ENCODE measurements around the gene FOXP1. TPM values are rescaled to one million over a fixed set of nuclear protein-coding genes. Genes with fewer than 3 reads are reported as not detected.
A peak's percentile ranks its signal among the peaks of the same experiment; 100 is the strongest.

FOXP1 gene
- total and polyA plus RNA-seq, 7 experiments from 2014 or later = 104 to 537 (median 444) TPM

GRCh38 chr3:71056327-71056726 is 527.2 kb downstream of the FOXP1 start:
- Histone ChIP-seq H3K4me3 (ENCODE audit: low read length) (no peak overlapping the region), H3K9me3 (ENCODE audit: control insufficient read depth in 2 of 3, low read length in 3 of 3) (no peaks in the 10 kb centered on the region), H3K4me1 (ENCODE audit: control insufficient read depth in 2 of 2, insufficient read depth in 2 of 2, low read length in 2 of 2) (peaks cover 40 to 92% of the 10 kb centered on the region in 2 donors), H3K36me3 (ENCODE audit: control insufficient read depth in 2 of 3, insufficient read depth in 3 of 3, low read length in 3 of 3) (peaks cover 0 to 33% (median 9%) of the 10 kb centered on the region in 3 experiments), H3K27me3 (ENCODE audit: control insufficient read depth in 2 of 2, insufficient read depth in 2 of 2, low read length in 2 of 2) (no peaks in the 10 kb centered on the region), H3K27ac (ENCODE audit: low read depth, low read length) (peak overlapping the region; percentile 59)
- ATAC-seq = no peak
- DNase-seq = no peak
- Mint-ChIP-seq H3K27ac (peak overlapping the region in 5 of 9 donors; percentile 86 to 96 (median 93)), H3K4me1 (peaks cover 61 to 100% (median 100%) of the 10 kb centered on the region in 7 donors), H3K9me3 (no peaks in the 10 kb centered on the region), H3K27me3 (peaks cover 0 to 1% (median 0%) of the 10 kb centered on the region in 5 donors), H3K4me3 (peak overlapping the region in 8 of 10 donors; percentile 17 to 87 (median 57)), H3K36me3 (peaks cover 8 to 31% (median 26%) of the 10 kb centered on the region in 5 donors)
- CTCF ChIA-PET = no interaction called here
- POLR2A ChIA-PET = interaction anchor here (0.6 to 1.8 kb wide), 5 partner anchors 16 to 368 kb away, joined by 3 to 5 read pairs (median 4); no protein-coding TSS in a partner anchor
- intact Hi-C loops (cut with micrococcal nuclease) = loop anchor here in 1 of 2 donors (1.0 kb wide), 1 partner anchor 8 kb away; no protein-coding TSS in a partner anchor

DNA sequence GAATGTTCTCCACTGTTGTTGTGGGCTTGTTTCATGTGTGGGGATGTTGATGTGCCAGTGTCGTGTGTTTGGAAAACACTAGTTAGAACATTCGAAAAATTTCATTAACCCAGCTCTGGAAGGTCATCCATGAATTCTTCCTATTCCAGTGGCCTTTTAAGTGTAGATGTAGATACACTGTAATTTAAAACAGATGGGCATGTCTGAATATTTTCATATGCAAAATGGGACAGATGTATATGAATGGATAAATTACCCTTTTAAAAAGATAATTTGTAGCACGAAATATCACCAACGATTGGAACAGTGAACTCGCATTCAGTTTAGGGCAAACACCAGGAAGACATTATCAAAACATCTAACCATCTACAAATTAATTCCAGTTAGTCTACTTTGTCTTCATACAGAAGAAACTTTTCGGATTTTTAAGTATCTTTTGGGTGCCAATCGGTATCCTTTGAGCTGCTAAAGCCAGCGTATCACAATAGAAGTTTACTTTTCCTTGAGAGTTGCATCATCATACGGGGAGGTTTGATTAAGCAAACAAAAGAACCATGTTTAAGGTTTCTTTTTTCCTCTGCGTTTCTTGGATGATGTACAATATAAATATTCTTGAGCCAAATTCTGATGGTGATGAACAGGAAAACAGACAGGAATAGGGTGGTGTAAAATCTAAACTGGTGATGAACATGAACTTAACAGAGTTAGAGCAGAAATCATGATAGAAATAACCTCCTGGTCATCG is 528.1 kb downstream of the FOXP1 start:
- Mint-ChIP-seq H3K36me3 (peaks cover 8 to 39% (median 30%) of the 10 kb centered on the region in 5 donors), H3K9me3 (no peaks in the 10 kb centered on the region), H3K4me3 (peak overlapping the region in 6 of 10 donors; percentile 34 to 87 (median 67)), H3K4me1 (peaks cover 63 to 100% (median 100%) of the 10 kb centered on the region in 7 donors), H3K27me3 (peaks cover 0 to 1% (median 0%) of the 10 kb centered on the region in 5 donors), H3K27ac (peak overlapping the region in 5 of 9 donors; percentile 86 to 96 (median 94))
- POLR2A ChIA-PET = interaction anchor here (0.6 to 5.7 kb wide), 8 partner anchors 7 to 526 kb away, joined by 4 to 48 read pairs (median 4); no protein-coding TSS in a partner anchor
- Histone ChIP-seq H3K27me3 (ENCODE audit: control insufficient read depth in 2 of 2, insufficient read depth in 2 of 2, low read length in 2 of 2) (no peaks in the 10 kb centered on the region), H3K4me3 (ENCODE audit: low read length) (no peak overlapping the region), H3K36me3 (ENCODE audit: control insufficient read depth in 2 of 3, insufficient read depth in 3 of 3, low read length in 3 of 3) (peaks cover 0 to 36% (median 10%) of the 10 kb centered on the region in 3 experiments), H3K4me1 (ENCODE audit: control insufficient read depth in 2 of 2, insufficient read depth in 2 of 2, low read length in 2 of 2) (peaks cover 43 to 95% of the 10 kb centered on the region in 2 donors), H3K9me3 (ENCODE audit: control insufficient read depth in 2 of 3, low read length in 3 of 3) (no peaks in the 10 kb centered on the region), H3K27ac (ENCODE audit: low read depth, low read length) (peak overlapping the region; percentile 11)
- CTCF ChIA-PET = interaction anchor here (1.2 kb wide), 1 partner anchor 8 kb away, joined by 4 read pairs; no protein-coding TSS in a partner anchor
- intact Hi-C loops (cut with micrococcal nuclease) = loop anchor here in 1 of 2 donors (1.0 kb wide), 1 partner anchor 9 kb away; no protein-coding TSS in a partner anchor
- ATAC-seq (no peak), DNase-seq (no peak)

DNA sequence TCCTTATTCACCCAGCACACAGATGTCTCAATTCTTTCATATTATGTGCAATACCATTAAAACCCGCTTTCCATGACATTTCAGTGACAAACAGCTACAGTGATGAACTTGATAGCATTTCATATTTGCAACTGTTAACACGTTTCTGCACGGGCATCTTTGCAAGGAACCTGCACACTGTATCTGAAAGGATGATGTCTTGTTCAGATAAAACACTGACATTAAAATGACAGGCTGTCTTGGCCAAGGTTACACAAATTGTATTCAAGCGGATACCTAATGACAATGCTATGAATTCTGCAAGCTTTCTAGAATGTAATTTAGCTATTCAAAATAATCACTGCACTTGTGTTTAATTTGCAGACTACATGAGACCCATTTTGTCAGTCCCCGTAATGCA is 529.2 kb downstream of the FOXP1 start:
- H3K4me3 ChIP-seq (ENCODE audit: low read length) = no peak overlapping the region
- intact Hi-C loops (cut with micrococcal nuclease) = no loop called here
- H3K27ac Mint-ChIP-seq = peak overlapping the region in 5 of 9 donors; percentile 87 to 96 (median 94)
- ATAC-seq (no peak), DNase-seq (no peak)
- H3K9me3 Mint-ChIP-seq = no peaks in the 10 kb centered on the region
- no peaks in the 10 kb centered on the region for H3K9me3 ChIP-seq (ENCODE audit: control insufficient read depth in 2 of 3, low read length in 3 of 3)
- no peak overlapping the region for H3K27ac ChIP-seq (ENCODE audit: low read depth, low read length)
- peak overlapping the region in 7 of 10 donors; percentile 20 to 87 (median 64) for H3K4me3 Mint-ChIP-seq
- peaks cover 8 to 40% (median 35%) of the 10 kb centered on the region in 5 donors for H3K36me3 Mint-ChIP-seq
- H3K4me1 ChIP-seq (ENCODE audit: control insufficient read depth in 2 of 2, insufficient read depth in 2 of 2, low read length in 2 of 2) = peaks cover 43 to 97% of the 10 kb centered on the region in 2 donors
- H3K27me3 Mint-ChIP-seq = peaks cover 0 to 1% (median 0%) of the 10 kb centered on the region in 5 donors
- H3K36me3 ChIP-seq (ENCODE audit: control insufficient read depth in 2 of 3, insufficient read depth in 3 of 3, low read length in 3 of 3) = peaks cover 0 to 36% (median 14%) of the 10 kb centered on the region in 3 experiments
- CTCF ChIA-PET = interaction anchor here (0.6 to 1.2 kb wide), 2 partner anchors 10 to 18 kb away, joined by 4 read pairs; no protein-coding TSS in a partner anchor
- no peaks in the 10 kb centered on the region for H3K27me3 ChIP-seq (ENCODE audit: control insufficient read depth in 2 of 2, insufficient read depth in 2 of 2, low read length in 2 of 2)
- H3K4me1 Mint-ChIP-seq = peaks cover 65 to 100% (median 100%) of the 10 kb centered on the region in 7 donors
- POLR2A ChIA-PET = interaction anchor here (0.7 to 5.7 kb wide), 8 partner anchors 8 to 527 kb away, joined by 3 to 48 read pairs (median 4); no protein-coding TSS in a partner anchor

DNA sequence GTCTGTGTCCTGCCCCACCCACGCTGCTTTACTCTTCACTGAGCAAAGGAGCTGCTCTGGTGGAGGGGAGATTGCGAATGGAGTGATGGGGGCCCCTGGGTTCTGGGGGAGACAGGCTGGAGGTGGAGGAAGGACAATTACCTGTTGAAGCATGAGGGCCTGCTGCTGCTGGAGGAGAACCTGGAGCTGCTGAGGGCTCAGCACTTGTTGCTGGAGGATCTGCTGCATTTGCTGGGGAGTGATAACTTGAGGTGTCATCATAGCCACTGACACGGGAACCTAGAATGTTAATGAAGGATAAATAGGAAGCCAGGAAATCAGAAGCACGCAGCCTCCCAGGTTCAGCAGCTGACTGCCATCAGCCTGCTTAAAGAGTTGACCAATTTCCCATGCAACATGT is 530.0 kb downstream of the FOXP1 start:
- peak overlapping the region in 6 of 10 donors; percentile 19 to 83 (median 54) for H3K4me3 Mint-ChIP-seq
- DNase-seq (no peak), ATAC-seq (no peak)
- H3K4me1 Mint-ChIP-seq = peaks cover 69 to 100% (median 100%) of the 10 kb centered on the region in 7 donors
- Histone ChIP-seq H3K27ac (ENCODE audit: low read depth, low read length) (no peak overlapping the region), H3K36me3 (ENCODE audit: control insufficient read depth in 2 of 3, insufficient read depth in 3 of 3, low read length in 3 of 3) (peaks cover 0 to 41% (median 14%) of the 10 kb centered on the region in 3 experiments), H3K27me3 (ENCODE audit: control insufficient read depth in 2 of 2, insufficient read depth in 2 of 2, low read length in 2 of 2) (no peaks in the 10 kb centered on the region), H3K4me3 (ENCODE audit: low read length) (no peak overlapping the region), H3K9me3 (ENCODE audit: control insufficient read depth in 2 of 3, low read length in 3 of 3) (no peaks in the 10 kb centered on the region), H3K4me1 (ENCODE audit: control insufficient read depth in 2 of 2, insufficient read depth in 2 of 2, low read length in 2 of 2) (peaks cover 43 to 97% of the 10 kb centered on the region in 2 donors)
- ChIA-PET CTCF (interaction anchor here (0.8 to 1.7 kb wide), 2 partner anchors 12 to 17 kb away, joined by 3 to 5 read pairs; no protein-coding TSS in a partner anchor), POLR2A (interaction anchor here (1.1 to 5.7 kb wide), 2 partner anchors 9 to 50 kb away, joined by 3 to 48 read pairs; no protein-coding TSS in a partner anchor)
- intact Hi-C loops (cut with micrococcal nuclease) = no loop called here
- H3K36me3 Mint-ChIP-seq = peaks cover 8 to 45% (median 42%) of the 10 kb centered on the region in 5 donors
- H3K27ac Mint-ChIP-seq = peak overlapping the region in 5 of 9 donors; percentile 91 to 96 (median 94)
- peaks cover 0 to 1% (median 0%) of the 10 kb centered on the region in 5 donors for H3K27me3 Mint-ChIP-seq
- H3K9me3 Mint-ChIP-seq = no peaks in the 10 kb centered on the region

GRCh38 chr3:71052716-71053115 is 530.8 kb downstream of the FOXP1 start:
- Histone ChIP-seq H3K27ac (ENCODE audit: low read depth, low read length) (peak overlapping the region; percentile 71), H3K4me1 (ENCODE audit: control insufficient read depth in 2 of 2, insufficient read depth in 2 of 2, low read length in 2 of 2) (peaks cover 36 to 96% of the 10 kb centered on the region in 2 donors), H3K36me3 (ENCODE audit: control insufficient read depth in 2 of 3, insufficient read depth in 3 of 3, low read length in 3 of 3) (peaks cover 0 to 41% (median 14%) of the 10 kb centered on the region in 3 experiments), H3K4me3 (ENCODE audit: low read length) (no peak overlapping the region), H3K9me3 (ENCODE audit: control insufficient read depth in 2 of 3, low read length in 3 of 3) (no peaks in the 10 kb centered on the region), H3K27me3 (ENCODE audit: control insufficient read depth in 2 of 2, insufficient read depth in 2 of 2, low read length in 2 of 2) (no peaks in the 10 kb centered on the region)
- ATAC-seq = no peak
- peaks cover 71 to 100% (median 100%) of the 10 kb centered on the region in 7 donors for H3K4me1 Mint-ChIP-seq
- ChIA-PET POLR2A (interaction anchor here (0.6 to 5.7 kb wide), 3 partner anchors 10 to 375 kb away, joined by 3 to 48 read pairs (median 5); no protein-coding TSS in a partner anchor), CTCF (interaction anchor here (0.6 to 1.7 kb wide), 4 partner anchors 10 to 18 kb away, joined by 3 to 5 read pairs (median 4); no protein-coding TSS in a partner anchor)
- peaks cover 8 to 51% (median 43%) of the 10 kb centered on the region in 5 donors for H3K36me3 Mint-ChIP-seq
- no peak for DNase-seq
- H3K27me3 Mint-ChIP-seq = no peaks in the 10 kb centered on the region
- peak overlapping the region in 5 of 9 donors; percentile 91 to 96 (median 94) for H3K27ac Mint-ChIP-seq
- H3K4me3 Mint-ChIP-seq = peak overlapping the region in 7 of 10 donors; percentile 18 to 83 (median 42)
- intact Hi-C loops (cut with micrococcal nuclease) = no loop called here
- H3K9me3 Mint-ChIP-seq = no peaks in the 10 kb centered on the region

Data from naive thymus-derived CD4-positive, alpha-beta T cell (primary cell).